IPS DF 4.7 (cell line): ENCODE measurements around the gene REV1.
"Not testable (repeated sequence)": the region's sequence is repeated elsewhere in the genome, so short reads cannot be mapped to it uniquely, and the experiment has no call there.

Experiments used
- DNase-seq: peaks from one replicate; pipeline ENCODE4 v3.0.0-alpha.2; 2013; ENCODE audit warnings: low spot score; ENCODE audit errors: extremely low read depth

The REV1 gene

GRCh38 chr2:99487906-99488305 is 1.9 kb downstream of the REV1 start:
- no peak for DNase-seq

- DNase-seq: no peak
Observed at GRCh38 chr2:99485824-99486223, 4.0 kb downstream of the REV1 start.

GRCh38 chr2:99485411-99485810 is 4.4 kb downstream of the REV1 start:
- no peak for DNase-seq

- DNase-seq: no peak
Observed at GRCh38 chr2:99484205-99484604, 5.6 kb downstream of the REV1 start.

GRCh38 chr2:99481941-99482340 is 7.9 kb downstream of the REV1 start:
- DNase-seq: no peak

- no peak for DNase-seq
Observed at GRCh38 chr2:99481527-99481926, 8.3 kb downstream of the REV1 start.

GRCh38 chr2:99480390-99480789 is 9.4 kb downstream of the REV1 start:
- no peak for DNase-seq

GRCh38 chr2:99478632-99479031 is 11.2 kb downstream of the REV1 start:
- DNase-seq: no peak

- no peak for DNase-seq
Observed at GRCh38 chr2:99477054-99477453, 12.8 kb downstream of the REV1 start.

GRCh38 chr2:99476629-99477028 is 13.2 kb downstream of the REV1 start:
- no peak for DNase-seq

GRCh38 chr2:99475095-99475494 is 14.7 kb downstream of the REV1 start:
- not testable (repeated sequence) for DNase-seq

- no peak for DNase-seq
Observed at GRCh38 chr2:99473518-99474083, 16.2 kb downstream of the REV1 start.

- DNase-seq: no peak
Observed at GRCh38 chr2:99472600-99472960, 17.2 kb downstream of the REV1 start.

- DNase-seq: no peak
Observed at GRCh38 chr2:99471654-99472599, 17.9 kb downstream of the REV1 start.

GRCh38 chr2:99470957-99471356 is 18.9 kb downstream of the REV1 start:
- DNase-seq: no peak

GRCh38 chr2:99470459-99470858 is 19.4 kb downstream of the REV1 start:
- not testable (repeated sequence) for DNase-seq

GRCh38 chr2:99469394-99469793 is 20.4 kb downstream of the REV1 start:
- no peak for DNase-seq

GRCh38 chr2:99468155-99468554 is 21.7 kb downstream of the REV1 start:
- no peak for DNase-seq

- DNase-seq: no peak
Observed at GRCh38 chr2:99467390-99467789, 22.4 kb downstream of the REV1 start.

- DNase-seq: no peak
Observed at GRCh38 chr2:99461828-99462483, 27.9 kb downstream of the REV1 start.

GRCh38 chr2:99458529-99458928 is 31.3 kb downstream of the REV1 start:
- DNase-seq: no peak

- no peak for DNase-seq
Observed at GRCh38 chr2:99451686-99452085, 38.1 kb downstream of the REV1 start.
